Glomerular visceral epithelial cell (primary cell): ENCODE measurements around the gene RNF167.

Experiments
- DNase-seq: peaks from one replicate; pipeline ENCODE4 v3.0.0-alpha.2; 2016; ENCODE audit errors: extremely low spot score

The RNF167 gene

DNA sequence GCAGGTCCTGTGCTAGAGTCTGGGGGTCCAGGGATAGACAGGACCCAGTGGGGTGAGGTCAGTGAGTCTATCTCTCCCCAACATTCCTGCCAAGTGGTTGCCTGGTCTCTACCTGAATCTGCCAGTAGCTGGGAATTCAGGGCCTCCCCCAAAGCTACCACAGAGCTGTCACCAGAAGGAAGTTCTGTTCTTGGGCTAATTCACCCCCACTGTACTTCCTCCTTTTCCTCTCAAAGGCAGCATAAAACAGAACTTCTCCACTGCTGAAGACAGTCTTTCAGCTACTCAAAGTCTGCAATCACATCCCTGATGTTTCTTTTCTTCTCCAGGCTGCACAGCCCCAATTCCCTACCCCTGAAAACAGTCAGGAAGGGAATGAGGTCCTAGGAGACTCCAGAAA is 38.7 kb downstream of the RNF167 start:
- DNase-seq: no peak

DNA sequence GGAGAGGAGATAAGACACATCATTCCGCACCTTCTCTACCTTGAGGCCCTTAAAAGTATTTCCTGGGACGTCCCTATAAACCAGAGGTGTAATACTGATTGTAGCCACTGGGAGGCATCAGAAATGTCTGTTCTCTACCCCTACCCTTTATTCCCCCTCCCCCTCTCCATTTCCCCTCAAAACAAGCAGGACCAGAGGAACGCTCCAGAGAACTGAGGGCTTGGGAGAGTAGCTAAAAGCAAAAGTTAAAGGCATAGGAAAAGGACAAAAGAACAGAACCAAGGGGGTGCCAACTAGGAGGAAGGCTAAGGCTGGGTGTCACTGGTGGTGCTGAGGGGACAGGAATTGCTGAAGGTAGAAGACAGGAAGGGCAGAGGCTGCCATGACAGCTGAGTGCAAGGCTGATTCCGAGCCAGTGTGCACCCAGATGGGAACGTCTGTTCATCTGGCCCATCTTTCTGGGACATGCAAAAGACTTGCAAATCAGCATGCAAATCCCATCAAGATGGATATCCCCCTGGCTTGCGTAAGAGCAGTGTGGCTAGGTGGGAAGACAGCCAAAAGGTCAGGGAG is 40.7 kb downstream of the RNF167 start:
- peak; percentile 41 for DNase-seq

DNA sequence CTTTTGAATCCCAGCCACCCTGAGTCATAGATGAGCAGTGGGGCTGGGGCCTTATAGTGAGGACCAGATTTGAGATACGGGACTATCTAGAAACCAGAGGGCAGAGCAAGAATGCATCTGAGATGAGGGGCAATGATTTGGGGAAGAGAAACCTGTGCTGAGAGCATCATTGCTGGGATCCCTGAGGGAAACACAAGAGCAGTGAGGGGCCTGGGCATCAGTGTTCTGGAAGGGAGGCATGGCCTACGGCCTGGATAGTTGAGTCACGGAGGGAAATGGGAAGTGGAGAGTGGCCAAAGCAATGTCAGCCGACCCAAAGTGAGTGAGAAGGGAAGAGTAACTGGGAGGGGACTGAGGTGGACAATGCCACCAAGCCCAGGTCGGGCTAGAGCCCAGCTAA is 42.2 kb downstream of the RNF167 start:
- no peak for DNase-seq

DNA sequence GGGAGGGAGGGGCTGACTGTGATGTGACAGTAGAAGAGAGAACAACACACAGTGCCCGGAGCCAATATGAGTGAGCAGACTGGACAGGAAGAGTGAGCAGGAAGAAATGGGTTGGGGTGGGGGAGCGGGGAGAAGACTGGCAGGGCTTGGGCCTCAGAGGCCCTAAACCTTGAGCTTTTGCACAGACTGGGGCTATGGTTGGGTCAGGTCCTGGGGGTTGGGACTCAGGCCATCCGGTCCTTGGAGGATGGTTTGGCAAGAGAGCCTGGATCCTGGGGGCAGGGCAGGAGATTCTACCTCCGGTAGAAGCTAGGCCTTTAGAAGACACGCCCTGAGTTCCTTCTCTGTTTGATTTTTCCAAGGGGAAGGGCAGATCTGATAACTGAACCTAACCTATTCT is 46.3 kb downstream of the RNF167 start:
- DNase-seq: no peak

DNA sequence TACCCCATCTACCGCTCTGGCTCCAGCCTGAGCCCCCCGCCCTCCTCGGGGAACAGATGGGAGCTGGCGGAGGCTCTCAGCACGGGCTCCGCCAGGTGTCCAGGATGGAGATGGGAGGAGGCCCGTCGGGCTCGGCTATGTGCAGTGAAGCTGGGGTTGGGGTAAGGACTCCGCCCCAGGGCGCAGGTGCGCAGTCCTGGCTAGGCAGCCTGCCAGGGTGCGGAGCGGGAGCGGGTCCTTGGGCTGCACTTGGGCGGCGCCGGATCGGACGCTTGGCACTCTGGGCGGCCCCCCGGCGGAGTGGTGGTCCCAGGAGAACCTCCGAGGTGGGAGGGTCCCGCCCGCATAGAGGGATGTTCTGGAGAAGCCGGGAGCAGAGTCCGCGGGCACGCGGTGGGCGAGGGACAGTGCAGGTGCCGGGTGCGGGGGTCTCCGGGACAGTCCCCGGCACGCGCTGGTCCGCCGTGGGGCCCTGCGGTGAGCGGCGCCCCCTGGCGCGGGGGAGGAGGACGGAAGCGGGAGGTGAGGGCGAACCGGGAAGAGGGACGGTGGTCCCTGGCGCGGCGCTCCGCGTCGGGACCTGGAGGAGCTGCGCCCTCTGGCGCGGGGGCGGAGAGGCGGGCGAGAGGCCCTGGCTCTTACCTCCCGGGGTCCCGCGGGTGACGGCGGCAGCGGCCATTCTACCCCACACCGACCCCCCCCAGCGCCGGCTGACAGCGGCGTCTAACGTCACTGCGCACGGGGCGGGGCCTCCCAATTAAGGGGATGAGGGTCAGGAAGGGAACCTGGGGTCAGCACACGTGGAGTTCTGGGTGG is 47.1 kb downstream of the RNF167 start, which contains the start of gene CAMTA2:
Gene CAMTA2, minus strand, starts transcription at position 725 of the 816 bp plus-strand sequence. CDS start 1,453 bp downstream, outside the sequence.
- peak; percentile 83 for DNase-seq

DNA sequence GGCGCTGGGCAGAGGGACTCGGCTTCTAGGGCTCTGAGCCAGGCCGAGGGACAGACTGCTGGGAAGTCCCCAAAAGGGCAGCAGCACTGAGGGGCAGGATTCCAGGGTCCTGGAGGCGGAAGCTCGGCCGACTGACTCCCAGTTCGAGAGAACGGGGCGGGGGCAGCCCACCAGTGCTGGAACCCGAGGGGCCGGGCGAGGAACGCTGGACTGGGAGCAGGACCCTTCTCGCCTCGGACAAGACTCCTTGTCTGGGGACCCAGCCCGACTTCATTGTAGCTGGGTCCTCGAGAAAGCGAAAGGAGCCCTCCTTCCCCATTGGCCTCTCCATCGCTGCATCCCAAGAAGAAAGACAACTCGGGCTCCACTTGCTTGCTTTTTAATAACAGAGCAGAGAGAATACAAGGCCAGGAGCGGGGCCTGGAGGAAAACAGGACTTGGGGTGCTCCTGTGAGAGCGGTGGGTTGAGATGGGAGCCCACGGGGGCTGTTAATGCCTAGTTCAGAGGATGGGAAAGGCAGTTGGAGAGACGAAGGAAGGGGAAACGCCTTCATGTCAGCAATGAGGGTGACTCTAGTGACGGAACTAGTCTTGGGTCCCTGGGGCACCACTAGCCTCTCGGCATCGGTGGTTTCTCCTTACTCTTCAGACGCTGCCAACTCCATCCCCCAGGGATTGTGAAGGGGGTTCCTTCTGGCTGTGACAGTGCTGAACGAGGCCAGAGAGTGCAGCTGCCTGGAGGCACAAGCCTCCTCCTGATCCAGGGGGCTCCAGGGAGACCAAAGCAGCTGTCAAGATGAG is 47.9 kb downstream of the RNF167 start:
- DNase-seq: no peak

DNA sequence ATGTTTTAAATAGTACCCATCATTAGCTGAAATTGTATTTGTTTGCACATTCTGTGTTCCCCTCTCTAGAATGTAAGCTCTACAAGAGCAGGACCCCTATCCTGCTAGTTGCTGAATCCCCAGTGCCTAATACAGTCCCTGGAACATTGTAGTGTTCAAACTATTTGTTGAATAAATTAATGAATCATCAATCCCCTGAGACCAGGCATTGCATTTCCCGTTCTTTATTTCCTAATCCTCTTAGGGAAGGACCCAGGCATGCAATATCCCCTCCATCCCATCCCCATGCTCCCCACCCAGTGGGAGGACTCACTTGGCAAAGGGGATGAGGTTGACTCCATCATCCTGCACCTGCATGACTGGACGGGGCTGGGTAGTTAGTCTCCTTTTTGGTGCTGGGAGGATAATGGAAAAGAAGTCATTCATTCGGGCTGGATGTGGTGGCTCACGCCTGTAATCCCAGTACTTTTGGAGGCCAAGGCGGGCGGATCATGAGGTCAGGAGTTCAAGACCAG is 54.1 kb downstream of the RNF167 start:
- no peak for DNase-seq
